NCI-H524 treated with DMSO at 0.1 percent for 48 hours (cell line): ENCODE data around the gene SLCO2B1.

Experiments
- DNase-seq: peaks from one replicate; lab custom pipeline; 2025; lab: John Stamatoyannopoulos, UW

SLCO2B1 gene

DNA sequence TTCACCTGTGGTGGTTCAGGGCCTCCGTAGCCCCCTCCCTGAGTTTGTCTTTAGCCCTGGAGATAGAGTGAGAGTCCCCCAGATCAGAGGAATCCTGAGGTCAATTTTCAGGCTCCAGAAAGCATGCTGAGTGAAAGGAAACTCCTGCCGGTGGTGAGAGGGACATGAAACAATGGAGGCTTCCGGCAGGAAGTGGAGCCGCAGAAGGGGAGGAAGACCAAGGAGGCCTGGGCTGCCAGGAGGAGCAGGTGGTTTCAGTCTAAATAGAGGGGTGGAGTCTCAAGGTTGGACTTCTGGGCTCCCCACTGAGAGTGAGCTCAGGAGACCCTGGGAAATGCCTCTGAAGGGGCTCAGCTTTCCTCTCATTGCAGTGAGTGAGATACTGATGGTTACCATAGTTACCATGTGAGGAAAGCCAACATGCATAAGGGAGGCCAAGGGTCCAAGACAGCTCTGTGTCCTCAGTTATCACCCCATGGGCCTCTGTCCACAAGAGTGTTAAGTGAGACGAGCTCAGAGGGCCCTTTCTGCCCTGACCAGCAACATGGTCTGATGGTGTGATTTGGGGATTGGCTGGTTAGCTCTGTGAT lies 10.7 kb downstream of the SLCO2B1 start:
- no peak for DNase-seq

DNA sequence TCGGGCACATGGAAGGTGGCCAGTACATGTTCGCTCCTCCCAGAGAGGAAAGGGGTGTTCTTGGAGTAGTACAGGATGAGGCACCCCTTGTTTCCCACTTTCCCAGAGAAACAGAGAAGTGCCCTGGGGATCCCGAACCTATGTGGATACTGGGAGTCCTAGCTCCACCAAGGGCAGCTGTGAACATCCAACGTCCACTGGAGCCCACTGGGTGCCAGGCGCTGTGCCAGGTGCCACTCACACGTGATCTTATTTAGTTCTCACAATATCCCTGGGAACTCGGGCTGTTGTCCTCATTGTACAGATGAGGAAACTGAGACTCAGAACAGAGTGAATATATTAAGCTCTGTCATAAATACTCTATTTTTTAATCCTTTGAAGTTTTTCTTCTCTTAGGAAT lies 12.0 kb downstream of the SLCO2B1 start:
- no peak for DNase-seq

DNA sequence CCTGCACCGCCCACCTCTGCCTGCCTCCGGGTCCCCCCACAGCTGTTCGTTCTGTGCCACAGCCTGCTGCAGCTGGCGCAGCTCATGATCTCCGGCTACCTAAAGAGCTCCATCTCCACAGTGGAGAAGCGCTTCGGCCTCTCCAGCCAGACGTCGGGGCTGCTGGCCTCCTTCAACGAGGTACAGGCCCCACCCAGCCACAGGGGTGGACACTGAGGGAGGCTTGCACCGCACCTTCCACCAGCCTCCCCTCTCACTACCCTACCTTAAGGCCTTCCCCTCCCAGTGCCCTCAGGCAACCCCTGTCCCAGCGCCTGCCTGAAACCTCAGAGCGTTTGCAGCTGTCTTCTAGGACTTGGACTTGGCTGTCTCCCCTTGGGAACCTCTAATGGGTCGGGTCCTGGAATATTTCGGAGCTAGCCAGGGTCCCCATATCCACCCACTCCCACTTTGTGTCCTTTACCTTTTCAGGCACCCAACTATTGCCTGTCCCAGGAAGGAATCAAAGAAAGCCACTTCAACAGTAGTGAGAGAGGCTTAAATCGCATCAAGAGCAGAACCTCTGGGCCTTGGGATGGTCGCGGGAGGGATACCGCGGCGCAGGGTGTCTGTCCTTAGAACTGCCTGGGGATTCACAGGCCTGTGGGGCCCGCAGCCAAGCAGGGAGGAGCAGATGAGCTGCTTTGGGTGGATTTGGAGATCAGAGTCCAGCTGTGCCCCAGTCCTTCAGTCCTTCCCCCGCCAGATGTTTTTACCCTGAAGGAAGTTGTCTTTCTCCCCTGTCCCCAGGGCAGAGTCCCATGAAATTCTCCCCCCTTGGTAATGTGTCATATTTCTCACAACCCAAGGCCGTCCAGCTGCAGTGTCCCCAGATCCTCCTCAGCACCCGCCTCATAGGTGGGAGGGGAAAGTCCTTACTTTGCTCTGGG lies 13.3 kb downstream of the SLCO2B1 start:
- DNase-seq, result no peak

DNA sequence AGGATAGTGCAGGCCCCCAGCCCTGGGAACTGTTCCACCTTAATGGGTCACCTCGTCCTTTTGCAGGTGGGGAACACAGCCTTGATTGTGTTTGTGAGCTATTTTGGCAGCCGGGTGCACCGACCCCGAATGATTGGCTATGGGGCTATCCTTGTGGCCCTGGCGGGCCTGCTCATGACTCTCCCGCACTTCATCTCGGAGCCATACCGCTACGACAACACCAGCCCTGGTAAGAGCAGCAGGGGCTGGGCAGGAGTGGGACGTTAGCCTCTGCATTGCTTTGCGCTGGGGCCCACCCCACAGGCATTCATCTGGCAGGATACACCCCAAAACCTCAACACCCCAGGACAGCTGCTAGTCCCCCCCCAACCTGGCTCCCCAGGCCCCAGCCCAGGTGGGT lies 14.8 kb downstream of the SLCO2B1 start:
- no peak for DNase-seq

DNA sequence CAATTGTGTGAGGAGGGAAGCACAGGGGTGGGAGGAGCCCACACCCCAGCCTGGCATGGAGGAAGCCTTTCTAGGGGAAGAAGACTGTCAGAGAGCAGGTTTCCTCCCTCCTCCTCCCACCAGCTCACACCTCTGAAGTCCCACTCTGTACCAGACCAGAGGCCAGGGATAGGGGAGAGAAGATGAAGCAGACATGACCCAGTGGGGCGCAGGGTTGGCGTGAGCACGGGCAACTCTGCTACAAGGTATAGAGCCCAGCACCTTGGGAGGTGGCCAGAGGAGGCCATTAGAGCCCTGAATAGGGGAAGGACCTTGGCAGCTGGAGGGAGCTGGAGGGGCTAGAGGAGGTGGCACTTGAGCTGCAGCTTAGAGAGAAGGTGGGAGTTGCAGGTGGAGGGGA lies 15.9 kb downstream of the SLCO2B1 start:
- DNase-seq, result no peak

DNA sequence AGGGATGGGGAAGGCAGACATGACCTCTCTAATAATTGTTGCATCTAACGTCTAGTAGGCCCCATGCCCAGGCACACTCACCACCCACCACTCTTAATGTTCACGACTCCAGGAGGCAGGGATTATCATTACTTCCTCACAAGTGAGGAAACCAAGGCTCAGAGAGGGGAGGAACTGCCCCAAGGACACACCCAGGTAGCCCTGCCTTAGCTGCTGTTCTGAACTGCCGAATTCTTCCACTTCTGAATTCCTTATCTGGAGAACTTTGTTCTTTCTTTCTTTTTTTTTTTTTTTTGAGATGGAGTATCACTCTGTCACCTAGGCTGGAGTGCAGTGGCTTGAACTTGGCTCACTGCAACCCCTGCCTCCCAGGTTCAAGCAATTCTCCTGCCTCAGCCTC lies 16.7 kb downstream of the SLCO2B1 start:
- DNase-seq, result no peak

DNA sequence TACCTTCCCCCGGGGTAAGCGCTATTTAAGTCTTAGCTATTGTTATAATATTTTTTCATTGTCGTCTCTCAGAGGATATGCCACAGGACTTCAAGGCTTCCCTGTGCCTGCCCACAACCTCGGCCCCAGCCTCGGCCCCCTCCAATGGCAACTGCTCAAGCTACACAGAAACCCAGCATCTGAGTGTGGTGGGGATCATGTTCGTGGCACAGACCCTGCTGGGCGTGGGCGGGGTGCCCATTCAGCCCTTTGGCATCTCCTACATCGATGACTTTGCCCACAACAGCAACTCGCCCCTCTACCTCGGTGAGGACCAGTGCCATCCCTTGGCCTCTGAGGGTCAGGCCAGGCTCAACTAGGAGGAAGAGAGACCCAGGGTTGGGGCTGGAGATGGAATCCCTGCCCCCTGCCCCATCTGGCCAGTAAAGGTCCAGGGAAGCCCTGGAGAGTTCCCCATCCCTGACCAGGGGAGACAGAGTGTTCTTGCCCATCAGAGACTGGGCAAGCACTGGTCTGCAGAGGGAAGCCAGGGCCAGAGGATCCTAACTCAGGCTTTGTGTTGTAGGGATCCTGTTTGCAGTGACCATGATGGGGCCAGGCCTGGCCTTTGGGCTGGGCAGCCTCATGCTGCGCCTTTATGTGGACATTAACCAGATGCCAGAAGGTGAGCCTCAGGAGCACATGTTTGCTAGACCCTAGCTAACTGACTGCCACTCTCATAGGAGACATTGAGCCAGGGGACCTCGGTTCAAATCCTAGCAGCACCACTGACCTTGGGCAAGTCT lies 18.4 kb downstream of the SLCO2B1 start:
- no peak for DNase-seq

DNA sequence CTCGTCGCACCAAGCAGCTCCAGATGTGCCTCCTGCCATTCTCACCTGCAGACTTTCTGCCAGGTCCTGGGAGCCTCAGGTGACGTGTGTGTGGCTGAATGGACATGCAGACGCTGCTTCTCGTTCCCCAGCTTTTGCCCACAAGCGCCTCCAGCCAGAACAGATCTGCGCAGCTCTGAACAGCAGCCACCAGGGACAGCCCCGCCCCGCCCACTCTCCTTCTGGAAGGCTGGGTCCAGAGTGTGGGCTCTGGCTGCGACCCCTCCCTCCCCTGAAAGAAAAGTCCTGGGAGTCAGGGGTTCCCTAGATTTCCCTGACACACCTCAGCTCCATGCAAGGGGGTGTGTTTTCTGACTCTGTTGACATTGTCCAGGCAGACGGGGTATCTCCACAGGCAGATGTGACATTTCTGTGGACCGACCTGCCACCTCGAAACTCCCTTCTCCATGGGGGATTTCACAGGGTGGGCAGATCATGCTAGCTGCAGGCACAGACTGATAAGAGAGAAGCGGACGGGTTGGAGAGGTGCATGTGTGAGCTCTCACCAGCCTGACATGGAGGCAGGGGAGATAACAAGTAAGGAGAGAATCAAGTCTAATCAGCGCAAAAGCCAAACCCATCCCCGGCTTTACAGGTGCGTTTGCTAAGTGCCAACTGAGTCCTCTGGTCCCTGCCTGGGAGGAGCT lies 19.8 kb downstream of the SLCO2B1 start:
- no peak for DNase-seq

DNA sequence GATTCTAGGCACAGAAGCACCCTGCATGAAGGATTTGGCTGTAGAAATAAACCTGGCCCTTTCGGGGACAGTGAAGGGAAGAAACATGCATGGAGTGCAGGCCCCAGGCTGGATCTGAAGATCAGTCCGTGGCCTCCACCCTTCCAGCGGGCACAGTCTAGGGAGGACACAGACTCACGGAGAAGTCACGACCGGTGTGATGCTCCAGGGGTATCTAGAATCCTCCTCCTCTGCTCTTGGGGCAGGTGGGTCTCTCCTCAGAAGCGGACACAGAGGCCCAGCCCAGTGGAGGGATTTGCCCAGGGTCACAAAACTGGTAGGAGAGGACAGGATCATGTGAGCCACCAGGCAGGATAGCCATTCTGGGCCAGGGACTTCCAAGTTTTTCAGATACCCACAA lies 22.4 kb downstream of the SLCO2B1 start:
- no peak for DNase-seq

DNA sequence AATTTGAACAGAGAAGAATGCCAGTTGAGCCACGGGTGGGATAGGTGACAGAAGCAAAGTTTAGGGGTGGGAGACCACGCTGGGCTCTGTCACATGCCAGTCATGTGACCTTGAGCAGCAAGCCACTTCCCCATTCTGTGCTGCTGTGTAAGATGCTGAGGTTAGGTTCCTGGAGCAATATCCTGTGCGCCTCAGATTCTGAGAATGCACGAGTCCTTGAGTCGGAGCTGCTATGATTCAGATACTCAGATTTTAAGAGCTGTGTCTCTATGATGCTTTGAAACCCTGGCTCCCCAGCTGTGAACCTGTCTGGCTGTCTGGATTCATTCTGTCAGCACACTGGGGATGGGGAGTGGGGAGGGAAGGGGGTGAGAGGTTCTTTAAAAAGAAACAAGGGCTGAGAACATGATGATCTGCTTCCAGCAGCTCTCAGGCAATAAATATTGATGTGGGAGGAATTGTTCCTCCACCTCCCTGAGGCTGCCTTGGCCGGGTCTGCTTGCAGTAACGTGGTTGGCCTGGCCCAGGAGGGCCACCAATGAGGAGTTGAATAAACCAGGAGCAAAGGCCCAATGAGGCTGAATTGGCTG lies 24.0 kb downstream of the SLCO2B1 start:
- no peak for DNase-seq

DNA sequence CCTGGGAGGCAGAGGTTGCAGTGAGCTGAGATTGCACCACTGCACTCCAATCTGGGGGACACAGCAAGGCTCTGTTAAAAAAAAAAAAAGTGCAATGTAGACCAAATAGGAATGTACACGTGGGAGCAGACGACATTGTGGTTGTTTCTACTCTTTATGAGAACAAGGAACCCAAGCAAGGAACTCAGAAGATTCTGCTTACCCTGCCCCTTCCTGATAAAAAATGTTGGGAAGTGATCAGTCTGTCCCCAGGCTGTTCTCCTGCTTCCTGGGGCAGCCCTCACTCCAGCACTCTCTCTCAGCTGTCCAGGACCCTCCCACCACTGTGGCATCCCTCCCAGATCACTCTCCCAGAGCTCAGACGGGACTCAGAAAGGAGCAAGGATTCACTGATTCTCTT lies 31.8 kb downstream of the SLCO2B1 start:
- no peak for DNase-seq

DNA sequence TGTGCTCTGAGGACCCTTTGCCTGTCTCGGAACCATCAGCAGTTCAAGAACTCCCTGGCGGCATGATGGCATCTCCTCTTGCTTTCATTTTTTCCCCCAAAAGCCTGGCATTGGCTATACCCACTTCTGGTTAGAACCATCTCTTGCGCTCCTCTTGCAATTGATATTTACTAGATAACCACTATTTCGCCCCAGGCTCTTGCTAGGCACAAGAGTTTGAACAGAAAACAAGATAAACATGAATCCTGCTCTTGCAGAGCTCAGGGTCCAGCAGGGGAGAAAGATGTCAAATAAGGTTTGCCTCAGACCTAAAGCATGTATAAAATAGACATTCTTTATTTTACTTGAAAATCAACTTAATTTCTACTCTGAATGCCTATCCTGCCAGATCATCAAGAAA lies 33.1 kb downstream of the SLCO2B1 start:
- no peak for DNase-seq

DNA sequence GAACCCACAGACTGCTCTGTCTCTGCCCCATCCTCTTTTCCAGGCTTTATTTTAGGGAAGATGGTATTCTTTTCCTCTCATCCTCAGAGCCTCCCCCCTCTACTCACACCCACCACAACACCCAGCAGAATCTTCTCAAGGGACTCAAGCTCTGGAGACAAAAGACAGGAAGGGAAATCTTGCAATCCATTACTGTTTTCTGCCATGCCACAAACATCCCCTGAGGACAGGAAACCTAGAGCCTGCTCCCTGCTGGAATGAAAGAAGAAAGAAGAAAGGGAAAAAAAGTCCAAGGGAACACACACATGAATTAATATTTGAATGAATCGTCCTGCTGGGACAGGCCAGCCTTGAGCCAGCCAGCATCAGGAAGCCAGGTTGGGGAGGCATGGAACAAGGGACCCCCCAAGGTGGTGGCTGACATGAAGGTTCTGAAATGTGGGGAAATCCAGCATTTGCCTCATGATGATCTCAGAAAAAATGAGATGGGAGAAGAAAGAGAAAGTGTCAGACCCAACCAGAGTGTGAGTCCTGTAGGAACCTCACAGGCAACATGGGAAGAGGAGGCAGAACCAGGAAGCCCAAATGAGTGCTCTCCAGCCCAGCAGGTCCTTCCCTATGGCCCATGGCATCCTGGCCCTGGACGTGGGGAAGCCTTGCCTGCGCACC lies 34.0 kb downstream of the SLCO2B1 start:
- DNase-seq, result no peak

DNA sequence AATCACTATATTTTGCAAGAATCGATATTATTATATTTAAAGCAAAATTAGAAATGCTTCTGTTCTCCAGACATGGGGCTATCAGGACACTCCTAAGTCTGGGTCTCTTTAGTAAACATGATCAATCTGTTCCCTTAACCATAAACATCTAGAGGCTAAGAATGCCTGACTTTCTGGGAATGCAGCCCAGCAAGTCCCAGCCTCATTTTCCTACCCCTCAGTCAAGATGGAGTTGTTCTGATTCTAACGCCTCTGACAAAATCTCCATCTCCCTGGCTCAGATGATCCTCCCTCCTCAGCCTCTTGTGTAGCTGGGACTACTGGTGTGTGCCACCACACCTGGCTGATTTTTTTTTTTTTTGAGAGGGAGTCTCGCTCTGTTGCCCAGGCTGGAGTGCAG lies 35.0 kb downstream of the SLCO2B1 start:
- no peak for DNase-seq

DNA sequence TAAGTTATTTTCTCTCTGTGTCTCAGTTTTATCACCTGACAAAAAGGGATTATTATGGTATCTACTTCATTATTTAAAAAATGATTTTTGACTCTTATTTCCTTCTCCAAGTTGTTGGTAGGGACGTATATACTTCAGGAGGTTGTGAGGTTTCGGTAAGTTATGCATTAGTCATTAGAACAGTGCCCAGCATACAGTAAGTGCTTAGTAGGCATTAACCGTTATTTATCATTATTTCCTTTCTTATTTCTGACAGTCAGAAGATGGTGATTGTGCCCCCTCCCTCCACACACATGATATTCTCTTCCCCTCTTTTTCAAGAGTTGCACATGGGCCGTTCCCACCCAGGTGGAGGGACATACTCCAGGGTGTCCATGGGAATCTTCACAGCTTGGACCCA lies 36.1 kb downstream of the SLCO2B1 start:
- no peak for DNase-seq

DNA sequence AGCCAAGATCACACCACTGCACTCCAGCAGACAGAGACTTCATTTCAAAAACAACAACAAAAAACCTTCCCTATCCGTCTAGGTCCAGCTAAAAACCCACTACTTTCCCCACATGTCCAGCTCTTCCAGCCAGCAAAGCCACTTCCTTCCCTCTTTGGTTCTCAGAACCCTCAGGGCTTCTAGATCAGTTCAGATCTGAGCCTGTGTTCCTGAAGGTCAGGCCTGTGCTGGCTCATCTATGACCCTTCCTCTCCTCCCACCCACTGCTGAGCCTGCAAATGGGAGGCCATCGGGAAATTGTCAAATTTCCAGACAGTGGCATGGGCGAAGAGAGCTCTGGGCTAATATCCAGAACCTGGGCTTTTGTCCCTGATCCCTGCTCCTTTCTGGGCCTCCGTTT lies 37.8 kb downstream of the SLCO2B1 start:
- DNase-seq, result no peak

DNA sequence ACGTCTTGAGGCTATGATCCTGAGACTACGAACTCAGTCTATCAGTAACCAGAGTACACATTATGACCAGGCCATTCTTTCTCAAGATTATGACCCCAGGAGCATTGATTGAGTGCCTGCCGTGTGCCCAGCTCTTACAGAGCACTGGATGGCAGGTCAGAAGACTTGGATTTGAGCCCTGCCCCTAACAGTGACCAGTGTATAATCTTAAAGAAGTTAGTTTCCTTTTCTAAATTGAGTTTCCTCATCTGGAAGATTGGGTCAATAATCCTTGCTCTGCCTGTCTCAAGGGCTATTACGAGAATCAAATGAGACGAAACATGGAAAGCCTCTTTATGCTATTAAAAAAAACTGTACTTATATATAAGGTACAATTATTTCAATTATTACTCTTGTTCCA lies 38.2 kb downstream of the SLCO2B1 start:
- DNase-seq, result no peak

DNA sequence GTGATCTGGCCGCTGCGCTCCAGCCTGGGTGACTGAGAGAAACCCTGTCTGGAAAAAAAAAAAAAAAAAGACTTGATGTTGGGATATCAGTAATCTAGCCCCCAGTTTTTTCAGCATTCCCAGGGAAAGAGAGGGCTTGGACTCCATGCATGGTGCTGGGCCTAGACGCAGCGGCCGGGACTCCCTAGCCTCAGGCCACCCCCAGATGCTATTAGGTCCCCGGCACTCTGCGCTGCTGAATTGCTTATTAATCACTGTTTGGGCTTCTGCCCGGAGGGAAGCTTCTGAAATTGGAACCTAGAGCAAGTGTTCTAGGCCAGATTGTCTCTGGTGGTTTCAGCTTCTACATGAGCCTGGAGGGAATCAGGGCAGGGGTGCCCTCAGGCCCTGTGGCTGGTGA lies 39.0 kb downstream of the SLCO2B1 start:
- no peak for DNase-seq

DNA sequence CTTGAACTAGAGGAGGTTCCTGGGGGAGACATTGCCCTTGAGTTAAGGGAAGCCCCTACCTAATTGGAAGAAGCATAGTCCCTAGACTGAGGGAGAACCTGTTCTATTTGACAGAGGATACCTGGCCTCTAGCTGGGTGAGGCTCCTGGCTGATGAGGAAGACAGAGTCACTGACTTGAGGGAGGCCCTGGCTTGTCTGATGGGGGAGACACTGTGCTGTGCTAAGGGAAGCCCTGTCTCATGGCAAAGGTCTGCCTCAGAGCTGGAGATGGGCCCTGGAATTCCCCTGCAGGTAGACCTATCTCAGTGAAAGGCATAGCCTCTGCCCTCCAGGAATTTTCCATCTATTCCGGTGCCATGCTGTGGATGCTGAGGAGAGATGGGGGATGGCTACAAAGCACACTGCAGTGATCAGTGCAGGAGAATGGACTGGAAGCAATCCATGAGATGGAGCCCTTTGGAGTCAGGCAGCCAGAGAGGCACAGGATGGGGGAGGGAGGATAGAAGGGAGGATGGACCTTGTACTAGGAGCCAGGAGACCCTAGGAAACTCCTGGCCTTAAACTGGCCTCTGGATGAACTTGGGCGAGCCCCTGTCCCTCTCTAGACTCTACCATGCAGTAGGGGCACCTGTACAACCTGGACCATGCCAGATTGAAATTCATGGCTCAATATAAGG lies 39.9 kb downstream of the SLCO2B1 start:
- DNase-seq, result no peak

DNA sequence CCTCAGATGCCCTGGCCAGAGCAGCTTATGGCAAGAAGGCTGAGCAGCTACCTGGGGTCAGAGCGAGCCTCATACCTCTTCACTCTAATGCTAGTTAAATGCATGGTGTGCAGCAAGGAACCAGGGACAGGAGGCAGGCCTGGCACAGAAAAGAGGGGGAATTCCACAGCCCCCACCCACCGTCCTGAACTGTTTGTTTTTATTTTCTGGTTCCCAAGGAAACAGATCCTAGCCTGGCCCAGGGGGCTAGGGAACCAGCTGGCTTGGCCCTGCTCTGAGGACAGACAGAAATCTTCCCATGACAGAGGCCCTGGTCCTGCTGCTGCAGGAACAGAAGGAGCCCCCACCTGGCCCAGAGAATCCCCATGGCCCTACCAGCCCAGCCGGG lies 40.4 kb downstream of the SLCO2B1 start:
- no peak for DNase-seq

DNA sequence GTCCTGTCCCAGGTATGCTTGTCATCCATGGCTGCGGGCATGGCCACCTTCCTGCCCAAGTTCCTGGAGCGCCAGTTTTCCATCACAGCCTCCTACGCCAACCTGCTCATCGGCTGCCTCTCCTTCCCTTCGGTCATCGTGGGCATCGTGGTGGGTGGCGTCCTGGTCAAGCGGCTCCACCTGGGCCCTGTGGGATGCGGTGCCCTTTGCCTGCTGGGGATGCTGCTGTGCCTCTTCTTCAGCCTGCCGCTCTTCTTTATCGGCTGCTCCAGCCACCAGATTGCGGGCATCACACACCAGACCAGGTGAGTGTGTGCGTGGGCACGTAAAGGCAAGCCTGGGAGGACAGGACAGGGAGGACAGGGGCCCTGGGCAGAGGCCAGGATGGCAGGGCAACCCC lies 42.4 kb downstream of the SLCO2B1 start:
- no peak for DNase-seq
